GM23338 (cell line): ENCODE data around the gene NCLN. TPM values are rescaled to one million over a fixed set of nuclear protein-coding genes. Genes with fewer than 3 reads are reported as not detected.

ENCODE experiments used
- CREB1 ChIP-seq: fragments of 250-450 bp; sonication (Bioruptor Pico); IDR thresholded peaks from 2 replicates; pipeline ENCODE4 v1.5.0; 2020; ENCODE audit warnings: low read depth, mild to moderate bottlenecking, moderate library complexity
- EZH2 ChIP-seq: fragments of 200-600 bp; sonication (generic); IDR thresholded peaks from one replicate; pipeline ENCODE4 v1.8.0; 2017; ENCODE audit warnings: antibody characterized with exemption, mild to moderate bottlenecking, low read depth; ENCODE audit not compliant: unreplicated experiment
- EZH2phosphoT487 ChIP-seq: fragments of 200-600 bp; sonication (generic); IDR thresholded peaks from one replicate; pipeline ENCODE4 v1.8.1; 2018; ENCODE audit warnings: antibody characterized with exemption; ENCODE audit not compliant: unreplicated experiment
- JUNB ChIP-seq: IDR thresholded peaks from one replicate; pipeline ENCODE4 v1.6.1; 2016; ENCODE audit warnings: antibody characterized with exemption; ENCODE audit not compliant: unreplicated experiment
- POLR2AphosphoS5 ChIP-seq: IDR thresholded peaks from 2 replicates; pipeline ENCODE4 v1.6.1; 2016; ENCODE audit warnings: antibody characterized with exemption, low read depth
- REST ChIP-seq: IDR thresholded peaks from one replicate; pipeline ENCODE4 v1.6.1; 2018; ENCODE audit warnings: antibody characterized with exemption; ENCODE audit not compliant: unreplicated experiment
- STAT1 ChIP-seq: IDR thresholded peaks from one replicate; pipeline ENCODE4 v1.6.1; 2016; ENCODE audit warnings: antibody characterized with exemption; ENCODE audit not compliant: unreplicated experiment
- ZNF114 ChIP-seq: fragments of 250-450 bp; sonication (Bioruptor Pico); IDR thresholded peaks from 2 replicates; pipeline ENCODE4 v1.5.0; 2020; ENCODE audit warnings: mild to moderate bottlenecking, moderate library complexity
- ZNF331 ChIP-seq: fragments of 250-450 bp; sonication (Bioruptor Pico); IDR thresholded peaks from 2 replicates; pipeline ENCODE4 v1.5.0; 2020; ENCODE audit warnings: low read depth, mild to moderate bottlenecking, moderate library complexity
- ZNF462 ChIP-seq: fragments of 250-450 bp; sonication (Bioruptor Pico); IDR thresholded peaks from 2 replicates; pipeline ENCODE4 v1.5.0; 2020; ENCODE audit warnings: mild to moderate bottlenecking, moderate library complexity
- polyA plus RNA-seq: library from polyadenylated mRNA; unstranded; fragments of >200 nt; fragmentation: Nextera tagmentation; extraction: Ambion mirVana; gene quantifications from 2 replicates; pipeline ENCODE4 v1.2.1, GENCODE V29; 2016
- total RNA-seq: library from RNA; depleted of rRNA; stranded (reverse); fragments of >200 nt; shearing (Covaris generic); gene quantifications from 2 replicates; pipeline ENCODE4 v1.2.3, GENCODE V29; 2014

Gene NCLN
- total and polyA plus RNA-seq, 2 experiments from 2014 or later, result 85.6 to 125 TPM

GRCh38 chr19:3196933-3197205 is 11.1 kb downstream of the NCLN start (continued):
- TF ChIP-seq ZNF462 (no peak), JUNB (no peak), REST (no peak), ZNF331 (CRISPR knock-in tag) (no peak), EZH2 (no peak), ZNF114 (CRISPR knock-in tag) (no peak), POLR2AphosphoS5 (no peak), STAT1 (no peak), EZH2phosphoT487 (no peak), CREB1 (CRISPR knock-in tag) (no peak)
